Measurements from ENCODE around the gene TULP3.

The TULP3 gene

DNA sequence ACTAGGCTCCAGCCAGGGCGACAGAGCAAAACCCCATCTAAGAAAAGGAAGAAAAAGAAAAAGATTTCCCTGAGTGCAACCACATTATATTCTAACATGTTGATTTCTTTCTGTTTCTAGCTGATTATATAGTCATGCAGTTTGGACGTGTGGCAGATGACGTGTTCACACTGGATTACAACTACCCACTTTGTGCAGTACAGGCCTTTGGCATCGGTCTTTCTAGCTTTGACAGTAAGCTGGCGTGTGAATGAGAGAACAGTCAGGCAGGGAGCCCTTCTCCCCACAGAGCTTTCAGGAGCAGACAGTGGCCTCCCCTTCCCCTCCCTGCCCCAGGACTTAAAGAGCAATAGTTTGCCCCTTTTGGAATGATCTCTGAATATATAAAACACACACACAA, 48.5 kb downstream of the TULP3 start:
- Mint-ChIP-seq H3K27ac (no peak overlapping the region), H3K27me3 (no peaks in the 10 kb centered on the region), H3K4me1 (no peaks in the 10 kb centered on the region), H3K9me3 (no peaks in the 10 kb centered on the region), H3K4me3 (no peak overlapping the region)
- ATAC-seq: no peak
- no peak for DNase-seq

DNA sequence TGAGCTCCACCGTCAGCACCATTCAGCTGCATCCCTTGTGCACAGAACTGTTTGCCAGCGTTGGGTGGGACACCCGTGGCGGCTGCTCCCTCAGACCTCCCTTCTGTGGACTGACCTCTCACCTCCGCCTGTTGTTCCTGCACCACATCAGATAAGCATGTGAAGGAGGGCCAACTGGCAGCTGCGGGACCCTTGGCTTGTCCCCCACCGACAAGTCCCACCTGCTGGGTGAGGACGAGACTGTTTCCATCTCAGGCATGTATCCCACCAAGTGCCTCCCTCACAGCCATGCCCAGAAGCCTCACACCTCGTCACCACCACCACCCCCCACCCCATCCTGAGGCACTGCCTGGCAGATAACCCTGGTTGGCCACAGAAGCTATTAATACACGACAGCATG, 49.9 kb downstream of the TULP3 start:
- Mint-ChIP-seq H3K4me1 (peaks cover 5% of the 10 kb centered on the region), H3K27ac (no peak overlapping the region), H3K9me3 (no peaks in the 10 kb centered on the region), H3K4me3 (no peak overlapping the region), H3K27me3 (no peaks in the 10 kb centered on the region)
- DNase-seq (no peak), ATAC-seq (no peak)

GRCh38 chr12:2941524-2941923, 50.8 kb downstream of the TULP3 start:
- H3K27me3 Mint-ChIP-seq: no peaks in the 10 kb centered on the region
- peaks cover 5% of the 10 kb centered on the region for H3K4me1 Mint-ChIP-seq
- no peak overlapping the region for H3K4me3 Mint-ChIP-seq
- H3K27ac Mint-ChIP-seq: no peak overlapping the region
- DNase-seq: no peak
- ATAC-seq: no peak
- H3K9me3 Mint-ChIP-seq: no peaks in the 10 kb centered on the region

- Mint-ChIP-seq H3K4me3 (peak overlapping the region; percentile 22 to 48), H3K4me1 (peaks cover 5% of the 10 kb centered on the region), H3K27ac (no peak overlapping the region), H3K9me3 (no peaks in the 10 kb centered on the region), H3K27me3 (peaks cover 5% of the 10 kb centered on the region)
- peak; percentile 63 to 64 for DNase-seq
- peak; percentile 85 for ATAC-seq
These were observed 53.8 kb downstream of the TULP3 start for GRCh38 chr12:2944401-2945047.

GRCh38 chr12:2949411-2949810, 58.7 kb downstream of the TULP3 start:
- peaks cover 5% of the 10 kb centered on the region for H3K4me1 Mint-ChIP-seq
- H3K4me3 Mint-ChIP-seq: no peak overlapping the region
- H3K27ac Mint-ChIP-seq: no peak overlapping the region
- no peaks in the 10 kb centered on the region for H3K9me3 Mint-ChIP-seq
- ATAC-seq (no peak), DNase-seq (no peak)
- peaks cover 11% of the 10 kb centered on the region for H3K27me3 Mint-ChIP-seq

DNA sequence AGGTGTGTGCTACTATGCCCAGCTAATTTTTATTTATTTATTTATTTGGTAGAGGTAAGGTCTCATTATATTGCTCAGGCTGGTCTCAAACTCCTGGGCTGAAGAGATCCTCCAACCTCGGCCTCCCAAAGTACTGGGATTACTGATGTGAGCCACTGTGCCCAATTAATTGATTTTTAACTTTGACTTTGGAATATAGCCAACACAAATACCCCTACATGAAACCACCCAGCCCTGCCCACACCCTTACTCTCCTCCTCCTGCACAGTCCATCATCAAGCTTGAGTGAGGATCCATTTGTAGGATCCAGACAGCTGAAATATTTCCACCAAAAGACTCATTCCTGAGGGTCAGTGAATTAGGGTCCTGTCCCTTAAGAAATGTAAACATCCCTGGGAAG, 65.2 kb downstream of the TULP3 start:
- H3K27me3 Mint-ChIP-seq: peaks cover 45% of the 10 kb centered on the region
- H3K9me3 Mint-ChIP-seq: no peaks in the 10 kb centered on the region
- peaks cover 18% of the 10 kb centered on the region for H3K4me1 Mint-ChIP-seq
- ATAC-seq: no peak
- no peak overlapping the region for H3K4me3 Mint-ChIP-seq
- DNase-seq: no peak
- no peak overlapping the region for H3K27ac Mint-ChIP-seq

GRCh38 chr12:2957816-2958431, 67.2 kb downstream of the TULP3 start:
- ATAC-seq (no peak), DNase-seq (no peak)
- Mint-ChIP-seq H3K4me3 (peak overlapping the region in 1 of 2 donors; percentile 81), H3K4me1 (peaks cover 25% of the 10 kb centered on the region), H3K27me3 (peaks cover 62% of the 10 kb centered on the region), H3K9me3 (no peaks in the 10 kb centered on the region), H3K27ac (no peak overlapping the region)

DNA sequence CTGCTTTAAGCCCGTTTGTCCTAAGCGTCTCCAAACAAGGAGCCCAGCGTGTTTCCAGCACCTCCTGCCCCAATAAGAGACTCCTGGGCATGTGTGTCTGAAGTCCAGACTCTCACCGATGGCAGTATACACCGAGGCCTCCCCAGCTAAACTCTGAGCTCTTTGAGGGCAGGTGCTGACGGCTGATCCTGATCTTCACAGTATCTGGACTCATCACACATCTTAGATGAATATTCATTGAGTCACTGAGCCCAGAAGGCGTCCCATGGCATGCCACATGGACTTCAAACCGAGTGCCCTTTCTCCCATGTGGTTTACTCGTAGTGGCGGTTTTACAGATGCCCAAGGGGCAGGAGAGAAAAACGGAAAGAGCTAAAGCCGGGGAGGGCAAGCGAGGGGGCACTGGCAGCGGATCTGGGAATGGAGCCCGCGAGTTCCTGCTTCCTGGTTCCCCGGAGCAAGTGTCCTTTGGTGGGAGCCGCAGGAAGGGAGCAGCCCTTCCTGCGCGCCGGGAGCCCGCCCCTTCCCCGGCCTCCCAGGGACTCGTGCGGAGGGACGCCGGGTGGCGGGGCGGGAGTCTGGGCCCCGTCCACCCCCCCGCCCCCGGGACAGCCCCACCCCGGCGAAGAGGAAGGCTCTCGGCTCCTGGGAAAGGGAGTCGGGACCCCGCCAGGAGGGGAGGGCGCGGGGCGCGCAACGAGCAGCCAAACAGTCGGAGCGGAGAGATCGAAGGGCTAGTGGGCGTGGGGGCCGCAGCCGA, 67.9 kb downstream of the TULP3 start:
- Mint-ChIP-seq H3K4me1 (peaks cover 25% of the 10 kb centered on the region), H3K9me3 (no peaks in the 10 kb centered on the region), H3K27me3 (peaks cover 69% of the 10 kb centered on the region), H3K27ac (peak overlapping the region in 1 of 2 donors; percentile 59), H3K4me3 (peak overlapping the region; percentile 81 to 85)
- ATAC-seq (peak; percentile 19), DNase-seq (no peak)

DNA sequence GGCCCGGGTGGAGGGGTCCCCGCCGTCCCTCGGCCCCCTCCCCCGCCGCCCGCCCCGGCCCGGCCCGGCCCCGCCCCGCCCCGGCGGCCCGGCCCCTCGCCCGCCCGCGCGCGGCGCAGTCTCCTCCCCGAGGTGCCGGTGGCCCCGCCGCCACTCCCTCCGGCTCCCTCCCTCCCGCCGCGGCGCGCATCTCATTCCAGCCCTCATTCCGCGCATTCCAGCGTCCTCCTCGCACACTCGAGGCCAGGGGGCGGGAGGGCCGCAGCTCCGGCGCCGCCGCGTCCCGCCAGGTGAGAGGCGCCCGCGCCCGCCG, 68.5 kb downstream of the TULP3 start, which contains the start of gene TEAD4:
Gene TEAD4, plus strand, starts transcription at position 206 of the 313 bp plus-strand sequence.
- H3K27me3 Mint-ChIP-seq: peaks cover 74% of the 10 kb centered on the region
- peak; percentile 55 for ATAC-seq
- no peaks in the 10 kb centered on the region for H3K9me3 Mint-ChIP-seq
- H3K4me1 Mint-ChIP-seq: peaks cover 25% of the 10 kb centered on the region
- peak in 1 of 2 donors; percentile 11 for DNase-seq
- H3K27ac Mint-ChIP-seq: peak within 1 kb of the TSS in 1 of 2 donors; percentile 59
- H3K4me3 Mint-ChIP-seq: peak within 1 kb of the TSS; percentile 81 to 85

DNA sequence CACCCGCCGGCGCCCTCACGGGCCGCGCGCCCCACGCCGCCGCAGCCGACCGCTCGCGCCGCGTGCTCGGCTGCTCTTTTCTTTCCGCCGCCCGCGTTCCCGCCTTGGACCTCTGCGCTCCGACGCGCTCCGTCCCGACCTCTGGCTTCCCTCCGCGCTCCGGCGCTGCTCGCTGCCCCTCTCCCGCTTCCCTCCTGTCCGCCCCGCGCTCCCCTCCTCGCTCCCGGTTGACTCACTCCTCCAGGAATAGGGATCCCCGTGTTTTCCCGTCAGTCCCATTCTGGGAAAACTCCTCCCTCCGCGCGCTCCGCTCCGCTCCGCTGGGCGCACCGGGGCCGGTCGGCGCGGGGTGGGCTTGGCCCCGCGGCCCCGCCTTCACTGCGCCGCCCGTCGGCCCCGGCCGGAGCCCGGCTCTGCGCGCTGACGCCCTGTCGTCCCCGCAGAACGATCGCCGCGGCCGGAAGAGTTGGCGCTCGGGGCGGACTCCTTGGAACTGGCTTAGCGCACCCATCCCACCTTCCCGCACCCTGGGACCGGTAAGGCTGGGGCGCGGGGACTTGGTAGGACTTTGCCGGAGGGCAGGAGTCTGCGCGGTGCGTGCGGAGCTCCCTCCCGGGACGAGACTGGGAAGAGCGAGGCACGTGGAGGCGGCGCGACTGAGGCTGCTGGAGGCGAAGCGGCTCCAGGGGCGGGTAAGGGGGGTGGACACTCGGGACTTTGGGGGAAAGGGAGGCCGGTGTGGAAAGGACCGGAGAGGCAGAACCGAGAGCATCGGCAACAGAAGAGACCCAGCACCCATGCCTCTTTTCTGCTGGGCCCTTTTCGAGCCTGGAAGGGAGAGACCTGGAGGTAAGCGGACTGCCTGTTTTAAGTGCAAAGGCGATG, 69.1 kb downstream of the TULP3 start:
- H3K4me1 Mint-ChIP-seq: peaks cover 25% of the 10 kb centered on the region
- DNase-seq (peak in 1 of 2 donors; percentile 23), ATAC-seq (peak; percentile 55)
- peaks cover 80% of the 10 kb centered on the region for H3K27me3 Mint-ChIP-seq
- no peaks in the 10 kb centered on the region for H3K9me3 Mint-ChIP-seq
- H3K4me3 Mint-ChIP-seq: peak overlapping the region; percentile 54 to 56
- H3K27ac Mint-ChIP-seq: no peak overlapping the region

GRCh38 chr12:2960390-2960956, 69.8 kb downstream of the TULP3 start:
- peak; percentile 70 for ATAC-seq
- H3K9me3 Mint-ChIP-seq: no peaks in the 10 kb centered on the region
- H3K27ac Mint-ChIP-seq: no peak overlapping the region
- H3K4me1 Mint-ChIP-seq: peaks cover 25% of the 10 kb centered on the region
- H3K4me3 Mint-ChIP-seq: peak overlapping the region; percentile 54 to 56
- H3K27me3 Mint-ChIP-seq: peaks cover 84% of the 10 kb centered on the region
- DNase-seq: peak; percentile 13 to 17

- Mint-ChIP-seq H3K4me1 (peaks cover 25% of the 10 kb centered on the region), H3K27ac (no peak overlapping the region), H3K4me3 (peak overlapping the region; percentile 54 to 56), H3K27me3 (peaks cover 88% of the 10 kb centered on the region), H3K9me3 (no peaks in the 10 kb centered on the region)
- no peak for ATAC-seq
- no peak for DNase-seq
These were observed 70.4 kb downstream of the TULP3 start for GRCh38 chr12:2960996-2961616.

DNA sequence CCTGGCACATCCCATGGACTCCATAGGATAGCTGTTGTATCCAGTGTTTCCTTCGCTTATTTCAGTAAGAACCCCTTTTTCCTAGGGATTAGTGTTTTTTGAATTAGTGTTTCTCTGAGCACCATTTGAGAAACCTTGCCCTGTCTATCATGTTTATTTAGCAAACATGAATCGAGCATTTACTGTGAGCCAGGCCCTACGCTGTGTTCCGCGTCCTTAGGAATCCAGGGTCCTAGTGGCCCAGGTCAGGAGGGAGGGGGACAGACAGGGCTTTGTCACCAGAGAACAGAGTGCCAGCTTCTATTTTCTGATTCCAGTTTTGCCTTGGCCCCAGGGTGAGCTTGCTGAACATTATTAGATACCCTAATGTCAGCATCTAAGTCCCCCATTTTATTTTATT, 71.0 kb downstream of the TULP3 start:
- Mint-ChIP-seq H3K4me1 (peaks cover 25% of the 10 kb centered on the region), H3K27me3 (peaks cover 84% of the 10 kb centered on the region), H3K27ac (no peak overlapping the region)

GRCh38 chr12:2963154-2963759, 72.6 kb downstream of the TULP3 start:
- Mint-ChIP-seq H3K27ac (no peak overlapping the region), H3K4me3 (no peak overlapping the region), H3K9me3 (no peaks in the 10 kb centered on the region), H3K4me1 (peaks cover 24% of the 10 kb centered on the region), H3K27me3 (peaks cover 69% of the 10 kb centered on the region)
- ATAC-seq (no peak), DNase-seq (no peak)

More for the DNA sequence above, 71.0 kb downstream of the TULP3 start:
- Mint-ChIP-seq H3K4me3 (no peak overlapping the region), H3K9me3 (no peaks in the 10 kb centered on the region)
- ATAC-seq: no peak
- DNase-seq: no peak

Measured in stimulated activated naive CD8-positive, alpha-beta T cell treated with anti-CD3 and anti-CD28 coated beads, Interleukin-15, amount 100 ng/mL, for 72 hours (primary cell).